RWPE2 (cell line): Measurements from ENCODE around the gene REM2.

Experiments
- ATAC-seq: fragments of 200-7000 bp; cut with Tn5 transposase; 3 replicates; pipeline ENCODE4 v1.9.1; 2021; ENCODE audit warnings: low read depth
- DNase-seq: peaks from one replicate; pipeline ENCODE4 v3.0.0-alpha.2; 2020; ENCODE audit warnings: low spot score
- H3K27ac ChIP-seq: fragments of 450-650 bp; 2 replicates; pipeline ENCODE4 v1.5.1; 2017; ENCODE audit warnings: mild to moderate bottlenecking; ENCODE audit not compliant: poor library complexity, severe bottlenecking
- H3K27me3 ChIP-seq: fragments of 250-450 bp; sonication (Bioruptor Pico); 2 replicates; pipeline ENCODE4 v1.5.1; 2021; ENCODE audit warnings: mild to moderate bottlenecking, moderate library complexity; ENCODE audit not compliant: insufficient read depth, poor library complexity, severe bottlenecking
- H3K36me3 ChIP-seq: fragments of 250-450 bp; sonication (Bioruptor Pico); 2 replicates; pipeline ENCODE4 v1.5.1; 2020; ENCODE audit warnings: low read depth, mild to moderate bottlenecking, moderate library complexity
- H3K4me1 ChIP-seq: fragments of 250-450 bp; sonication (Bioruptor Pico); 2 replicates; pipeline ENCODE4 v1.5.1; 2021; ENCODE audit warnings: mild to moderate bottlenecking, moderate library complexity; ENCODE audit not compliant: insufficient read depth, poor library complexity, severe bottlenecking
- H3K4me3 ChIP-seq: fragments of 250-450 bp; sonication (Bioruptor Pico); 2 replicates; pipeline ENCODE4 v1.5.1; 2021; ENCODE audit warnings: mild to moderate bottlenecking, moderate library complexity; ENCODE audit not compliant: severe bottlenecking
- H3K9me3 ChIP-seq: fragments of 250-450 bp; sonication (Bioruptor Pico); 2 replicates; pipeline ENCODE4 v1.5.1; 2021; ENCODE audit warnings: mild to moderate bottlenecking, moderate library complexity; ENCODE audit not compliant: severe bottlenecking
- TF ChIP-seq, protein P1 (sequence below): fragments of 450-650 bp; IDR thresholded peaks from one replicate; pipeline ENCODE4 v1.5.1; 2017; ENCODE audit warnings: mild to moderate bottlenecking, moderate library complexity; ENCODE audit not compliant: poor library complexity, severe bottlenecking

REM2 gene

DNA sequence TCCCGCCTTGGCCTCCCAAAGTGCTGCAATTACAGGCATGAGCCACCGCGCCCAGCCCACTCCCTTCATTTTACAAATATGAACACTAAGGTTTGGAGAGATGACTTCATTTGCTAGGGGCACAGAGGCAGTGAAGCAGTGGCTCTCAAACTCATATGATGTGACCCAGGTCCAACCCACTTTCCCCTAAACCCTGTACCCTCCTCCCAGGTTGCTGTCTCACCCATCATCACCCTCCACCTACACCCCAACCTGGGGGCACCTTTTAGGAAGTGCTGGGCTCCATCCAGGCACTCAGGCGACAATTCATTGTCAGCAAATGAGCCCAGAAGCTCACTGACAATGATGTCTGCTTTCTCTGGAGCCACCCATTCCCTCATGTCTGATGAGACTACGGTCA, 40.7 kb downstream of the REM2 start:
- Histone ChIP-seq H3K27ac (peak overlapping the region; percentile 64), H3K36me3 (peaks cover 84% of the 10 kb centered on the region), H3K27me3 (no peaks in the 10 kb centered on the region), H3K9me3 (no peaks in the 10 kb centered on the region), H3K4me3 (no peak overlapping the region), H3K4me1 (peaks cover 26% of the 10 kb centered on the region)
- DNase-seq, result no peak
- TF ChIP-seq, protein P1, sequence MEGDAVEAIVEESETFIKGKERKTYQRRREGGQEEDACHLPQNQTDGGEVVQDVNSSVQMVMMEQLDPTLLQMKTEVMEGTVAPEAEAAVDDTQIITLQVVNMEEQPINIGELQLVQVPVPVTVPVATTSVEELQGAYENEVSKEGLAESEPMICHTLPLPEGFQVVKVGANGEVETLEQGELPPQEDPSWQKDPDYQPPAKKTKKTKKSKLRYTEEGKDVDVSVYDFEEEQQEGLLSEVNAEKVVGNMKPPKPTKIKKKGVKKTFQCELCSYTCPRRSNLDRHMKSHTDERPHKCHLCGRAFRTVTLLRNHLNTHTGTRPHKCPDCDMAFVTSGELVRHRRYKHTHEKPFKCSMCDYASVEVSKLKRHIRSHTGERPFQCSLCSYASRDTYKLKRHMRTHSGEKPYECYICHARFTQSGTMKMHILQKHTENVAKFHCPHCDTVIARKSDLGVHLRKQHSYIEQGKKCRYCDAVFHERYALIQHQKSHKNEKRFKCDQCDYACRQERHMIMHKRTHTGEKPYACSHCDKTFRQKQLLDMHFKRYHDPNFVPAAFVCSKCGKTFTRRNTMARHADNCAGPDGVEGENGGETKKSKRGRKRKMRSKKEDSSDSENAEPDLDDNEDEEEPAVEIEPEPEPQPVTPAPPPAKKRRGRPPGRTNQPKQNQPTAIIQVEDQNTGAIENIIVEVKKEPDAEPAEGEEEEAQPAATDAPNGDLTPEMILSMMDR, result no peak
- no peak for ATAC-seq

DNA sequence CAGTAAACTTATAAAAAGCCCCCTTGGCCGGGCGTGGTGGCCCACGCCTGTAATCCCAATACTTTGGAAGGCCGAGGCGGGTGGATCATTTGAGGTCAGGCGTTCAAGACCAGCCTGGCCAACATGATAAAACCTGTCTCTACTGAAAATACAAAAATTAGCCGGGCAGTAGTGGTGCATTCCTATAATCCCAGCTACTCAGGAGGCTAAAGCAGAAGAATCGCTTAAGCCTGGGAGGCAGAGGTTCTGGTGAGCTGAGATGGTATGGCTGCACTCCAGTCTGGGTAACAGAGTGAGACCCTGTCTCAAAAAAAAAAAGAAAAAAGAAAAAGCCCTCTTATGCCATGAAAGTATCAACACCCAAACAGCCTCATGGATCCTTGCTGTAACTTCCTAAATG, 42.5 kb downstream of the REM2 start:
- peaks cover 74% of the 10 kb centered on the region for H3K36me3 ChIP-seq
- H3K4me1 ChIP-seq, result peaks cover 32% of the 10 kb centered on the region
- H3K9me3 ChIP-seq, result no peaks in the 10 kb centered on the region
- no peaks in the 10 kb centered on the region for H3K27me3 ChIP-seq
- no peak overlapping the region for H3K4me3 ChIP-seq
- DNase-seq (no peak), ATAC-seq (no peak)
- H3K27ac ChIP-seq, result peak overlapping the region; percentile 64
- TF ChIP-seq, protein P1, result no peak

DNA sequence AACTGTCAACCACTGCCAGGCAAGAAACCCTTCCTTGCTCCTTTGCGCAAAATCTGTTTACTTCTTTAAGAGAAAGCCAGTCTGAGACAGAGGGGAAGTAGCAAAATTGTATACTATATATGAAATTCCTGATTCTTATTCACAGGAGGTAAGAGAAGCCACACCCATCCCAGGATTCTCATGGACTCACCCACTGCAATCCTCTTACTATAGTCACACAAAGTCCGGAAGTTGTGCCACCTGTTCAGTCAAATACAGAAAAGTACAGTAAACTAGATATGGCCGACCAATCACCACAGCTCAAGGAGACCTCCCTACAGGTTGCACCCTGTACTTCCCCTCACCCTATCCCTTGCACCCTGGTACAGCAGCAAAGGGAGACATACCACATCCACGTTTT, 43.3 kb downstream of the REM2 start:
- DNase-seq, result peak; percentile 80
- Histone ChIP-seq H3K27me3 (no peaks in the 10 kb centered on the region), H3K36me3 (peaks cover 66% of the 10 kb centered on the region), H3K4me3 (no peak overlapping the region), H3K4me1 (peaks cover 32% of the 10 kb centered on the region), H3K27ac (peak overlapping the region; percentile 64), H3K9me3 (no peaks in the 10 kb centered on the region)
- TF ChIP-seq, protein P1, result no peak
- peak; percentile 62 for ATAC-seq

DNA sequence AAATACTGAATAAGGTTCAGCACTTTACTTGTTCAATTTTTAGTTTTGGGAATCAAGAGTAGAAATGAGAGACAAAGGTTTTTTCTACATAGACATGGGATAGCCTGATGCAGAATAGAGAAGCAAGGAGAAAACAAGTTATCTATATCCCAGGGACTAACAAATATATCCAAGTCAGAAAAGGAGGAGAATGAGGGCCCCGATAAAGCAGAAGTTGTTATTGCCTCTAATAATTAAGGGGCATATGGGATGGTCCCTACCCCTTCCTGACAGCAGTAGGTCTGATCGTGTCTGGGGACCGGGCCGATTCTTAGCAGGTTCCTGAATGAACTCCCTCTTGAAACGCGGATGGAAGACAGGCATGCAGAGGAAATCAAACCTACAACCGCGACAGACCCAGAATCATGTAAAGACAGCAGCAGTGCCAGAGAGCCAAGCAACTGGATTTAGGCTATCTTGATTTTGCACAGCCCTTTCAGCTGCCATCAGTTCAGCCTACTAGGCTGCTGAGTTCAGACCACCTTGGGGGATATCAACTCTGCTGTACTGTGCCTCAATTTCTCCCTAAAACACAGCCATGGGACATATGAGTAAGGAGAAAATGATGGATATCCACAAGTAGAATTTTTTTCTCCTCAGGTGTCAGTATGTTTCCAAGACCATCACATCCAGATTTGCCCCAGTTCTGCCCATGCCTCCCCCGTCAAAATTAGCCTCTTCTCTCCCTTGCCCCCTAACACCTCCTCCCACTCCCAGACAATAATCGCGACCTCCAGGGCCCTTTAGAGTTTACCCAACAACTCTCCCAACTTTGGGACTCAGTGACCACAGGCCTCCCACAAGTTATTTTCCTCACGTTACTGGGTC, 45.4 kb downstream of the REM2 start:
- peak overlapping the region; percentile 65 for H3K4me3 ChIP-seq
- no peak for DNase-seq
- ATAC-seq, result no peak
- no peaks in the 10 kb centered on the region for H3K9me3 ChIP-seq
- H3K27ac ChIP-seq, result peak overlapping the region; percentile 64
- H3K36me3 ChIP-seq, result peaks cover 45% of the 10 kb centered on the region
- peaks cover 27% of the 10 kb centered on the region for H3K4me1 ChIP-seq
- TF ChIP-seq, protein P1, result no peak
- H3K27me3 ChIP-seq, result no peaks in the 10 kb centered on the region
